Measurements from ENCODE around the gene SLC22A2.
A peak's percentile ranks its signal among the peaks of the same experiment; 100 is the strongest.

The SLC22A2 gene

GRCh38 chr6:160293844-160294243 is 35.2 kb upstream of the SLC22A2 start:
- no peak overlapping the region for H3K9ac ChIP-seq
- H3K4me3 ChIP-seq, result no peak overlapping the region
- H3K27ac ChIP-seq, result no peak overlapping the region
- H3K27me3 ChIP-seq, result no peaks in the 10 kb centered on the region
- H3K9me3 ChIP-seq, result no peaks in the 10 kb centered on the region
- H3K4me2 ChIP-seq, result peak overlapping the region; percentile 52
- H3K36me3 ChIP-seq, result no peaks in the 10 kb centered on the region
- no peaks in the 10 kb centered on the region for H4K20me1 ChIP-seq
- TF ChIP-seq Cebpa-rat (IDR thresholded peaks at IDR 0.05), result no peak
- H3K4me1 ChIP-seq, result peaks cover 34% of the 10 kb centered on the region

DNA sequence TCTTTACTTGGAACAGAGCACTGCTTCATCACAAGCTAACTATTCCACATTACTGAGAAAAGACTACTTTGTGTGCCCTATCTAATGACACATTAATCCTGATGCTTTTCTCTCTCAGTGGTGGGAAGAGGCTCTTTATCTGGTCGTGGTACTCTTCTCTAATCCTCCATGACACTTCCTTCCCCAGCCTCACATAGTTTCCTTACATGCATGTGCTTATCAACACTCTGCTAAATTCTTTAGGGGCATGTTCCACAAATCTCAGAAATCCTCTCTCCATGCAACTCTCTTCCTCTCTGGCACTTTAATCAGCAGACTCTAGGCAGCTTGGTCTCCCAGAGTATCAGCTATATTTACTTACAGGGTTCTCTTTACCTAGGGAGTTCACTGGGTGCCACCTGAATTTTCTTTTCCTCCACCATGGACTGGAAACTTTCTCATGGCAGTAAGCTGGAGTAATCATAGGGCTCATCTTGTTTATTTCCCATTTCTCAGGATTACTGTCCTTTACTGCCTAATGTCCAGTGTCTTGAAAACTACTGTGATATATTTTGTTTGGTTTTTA is 27.0 kb upstream of the SLC22A2 start:
- no peaks in the 10 kb centered on the region for H3K4me1 ChIP-seq
- H3K9me3 ChIP-seq, result no peaks in the 10 kb centered on the region
- no peaks in the 10 kb centered on the region for H4K20me1 ChIP-seq
- no peaks in the 10 kb centered on the region for H3K36me3 ChIP-seq
- H3K27ac ChIP-seq, result no peak overlapping the region
- H3K27me3 ChIP-seq, result no peaks in the 10 kb centered on the region
- H3K9ac ChIP-seq, result no peak overlapping the region
- H3K4me2 ChIP-seq, result no peak overlapping the region
- no peak overlapping the region for H3K4me3 ChIP-seq
- no peak for TF ChIP-seq Cebpa-rat (IDR thresholded peaks at IDR 0.05)

DNA sequence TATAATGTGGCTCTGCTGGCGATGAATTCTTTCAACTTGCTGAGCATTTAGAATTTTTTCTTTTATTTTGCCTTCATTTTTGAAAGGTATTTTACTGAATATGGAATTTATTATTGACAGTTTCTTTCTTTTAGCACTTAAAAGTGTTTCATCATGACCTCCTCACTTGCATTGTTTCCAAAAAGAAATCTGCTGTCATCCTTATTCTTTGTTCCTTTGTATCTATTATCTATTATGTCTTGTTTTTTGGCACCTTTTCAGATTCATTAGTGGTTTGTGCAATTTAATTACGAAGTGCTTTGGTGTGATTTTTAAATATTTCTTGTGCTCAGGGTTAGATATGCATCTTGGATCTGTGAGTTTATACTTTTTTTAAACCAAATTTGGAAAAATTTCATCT is 26.0 kb upstream of the SLC22A2 start:
- no peak for TF ChIP-seq Cebpa-rat (IDR thresholded peaks at IDR 0.05)

GRCh38 chr6:160282444-160282843 is 23.8 kb upstream of the SLC22A2 start:
- H3K4me2 ChIP-seq, result no peak overlapping the region
- no peaks in the 10 kb centered on the region for H4K20me1 ChIP-seq
- no peaks in the 10 kb centered on the region for H3K27me3 ChIP-seq
- no peak overlapping the region for H3K4me3 ChIP-seq
- no peaks in the 10 kb centered on the region for H3K36me3 ChIP-seq
- TF ChIP-seq Cebpa-rat (IDR thresholded peaks at IDR 0.05), result no peak
- no peaks in the 10 kb centered on the region for H3K4me1 ChIP-seq
- H3K9ac ChIP-seq, result no peak overlapping the region
- no peaks in the 10 kb centered on the region for H3K9me3 ChIP-seq
- no peak overlapping the region for H3K27ac ChIP-seq

More for the DNA sequence above, 26.0 kb upstream of the SLC22A2 start:
- H3K27ac ChIP-seq, result no peak overlapping the region
- no peak overlapping the region for H3K4me3 ChIP-seq
- no peak overlapping the region for H3K9ac ChIP-seq
- no peak overlapping the region for H3K4me2 ChIP-seq
- H3K36me3 ChIP-seq, result no peaks in the 10 kb centered on the region
- H3K9me3 ChIP-seq, result no peaks in the 10 kb centered on the region
- no peaks in the 10 kb centered on the region for H3K27me3 ChIP-seq
- no peaks in the 10 kb centered on the region for H4K20me1 ChIP-seq
- no peaks in the 10 kb centered on the region for H3K4me1 ChIP-seq

GRCh38 chr6:160279850-160280249 is 21.2 kb upstream of the SLC22A2 start:
- H3K4me3 ChIP-seq, result no peak overlapping the region
- no peaks in the 10 kb centered on the region for H3K9me3 ChIP-seq
- H4K20me1 ChIP-seq, result no peaks in the 10 kb centered on the region
- no peaks in the 10 kb centered on the region for H3K27me3 ChIP-seq
- no peaks in the 10 kb centered on the region for H3K36me3 ChIP-seq
- H3K9ac ChIP-seq, result no peak overlapping the region
- H3K4me1 ChIP-seq, result no peaks in the 10 kb centered on the region
- TF ChIP-seq Cebpa-rat (IDR thresholded peaks at IDR 0.05), result no peak
- no peak overlapping the region for H3K4me2 ChIP-seq
- H3K27ac ChIP-seq, result no peak overlapping the region

GRCh38 chr6:160278786-160279310 is 20.2 kb upstream of the SLC22A2 start:
- Histone ChIP-seq H3K9ac (no peak overlapping the region), H3K27ac (no peak overlapping the region), H3K27me3 (no peaks in the 10 kb centered on the region), H3K36me3 (no peaks in the 10 kb centered on the region), H4K20me1 (no peaks in the 10 kb centered on the region), H3K4me1 (no peaks in the 10 kb centered on the region), H3K4me2 (no peak overlapping the region), H3K4me3 (no peak overlapping the region), H3K9me3 (no peaks in the 10 kb centered on the region)
- TF ChIP-seq Cebpa-rat (IDR thresholded peaks at IDR 0.05), result no peak

DNA sequence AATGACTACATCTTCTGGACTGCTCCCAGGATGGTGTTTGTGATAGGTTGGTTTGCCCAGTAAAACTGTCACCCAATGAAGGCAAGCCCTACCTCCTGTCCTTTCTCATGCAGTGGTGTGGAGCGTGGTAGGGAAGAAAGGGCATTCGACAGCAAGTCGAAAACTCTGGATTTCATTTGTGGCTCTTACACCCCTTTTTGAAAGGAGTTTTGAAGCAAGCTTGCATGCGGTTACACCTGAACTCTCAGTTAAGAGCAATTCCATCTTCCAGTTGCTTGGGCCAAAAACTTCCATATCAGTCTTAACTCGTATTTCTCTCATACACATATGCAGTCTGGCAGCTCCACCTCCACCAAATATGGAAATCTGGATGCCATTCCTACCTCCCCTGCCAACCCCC is 19.7 kb upstream of the SLC22A2 start:
- Histone ChIP-seq H3K9me3 (no peaks in the 10 kb centered on the region), H3K9ac (no peak overlapping the region)
- no peak for TF ChIP-seq Cebpa-rat (IDR thresholded peaks at IDR 0.05)

GRCh38 chr6:160277546-160277945 is 18.9 kb upstream of the SLC22A2 start:
- Histone ChIP-seq H4K20me1 (no peaks in the 10 kb centered on the region), H3K36me3 (no peaks in the 10 kb centered on the region), H3K4me3 (no peak overlapping the region), H3K9ac (no peak overlapping the region), H3K27me3 (no peaks in the 10 kb centered on the region), H3K27ac (no peak overlapping the region), H3K4me2 (no peak overlapping the region), H3K9me3 (no peaks in the 10 kb centered on the region), H3K4me1 (no peaks in the 10 kb centered on the region)
- TF ChIP-seq Cebpa-rat (IDR thresholded peaks at IDR 0.05), result no peak

More for the DNA sequence above, 19.7 kb upstream of the SLC22A2 start:
- no peaks in the 10 kb centered on the region for H4K20me1 ChIP-seq
- H3K4me1 ChIP-seq, result no peaks in the 10 kb centered on the region
- H3K27ac ChIP-seq, result no peak overlapping the region
- H3K36me3 ChIP-seq, result no peaks in the 10 kb centered on the region
- no peak overlapping the region for H3K4me2 ChIP-seq
- no peaks in the 10 kb centered on the region for H3K27me3 ChIP-seq
- no peak overlapping the region for H3K4me3 ChIP-seq

DNA sequence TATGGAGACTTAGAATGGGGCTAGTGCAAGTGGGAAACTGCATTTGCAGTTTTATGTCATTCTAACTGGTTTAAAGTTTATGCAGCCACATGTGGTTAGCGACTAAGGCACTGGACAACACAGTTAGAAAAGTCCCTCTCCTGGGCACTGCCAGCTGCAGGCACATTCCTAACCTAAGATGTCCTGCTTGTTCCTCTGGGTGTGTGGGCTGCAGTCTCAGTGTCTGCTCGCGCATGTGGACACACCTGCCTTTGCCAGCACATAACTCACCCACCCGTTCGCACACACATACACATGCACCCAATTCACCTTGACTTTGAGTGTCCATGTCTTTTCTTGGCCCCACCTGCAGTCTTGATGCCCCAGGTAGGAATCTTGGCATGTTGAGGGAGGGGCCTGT is 18.5 kb upstream of the SLC22A2 start:
- H3K4me1 ChIP-seq, result no peaks in the 10 kb centered on the region
- no peaks in the 10 kb centered on the region for H3K9me3 ChIP-seq
- H3K27me3 ChIP-seq, result no peaks in the 10 kb centered on the region
- no peak overlapping the region for H3K4me3 ChIP-seq
- H3K9ac ChIP-seq, result no peak overlapping the region
- no peak overlapping the region for H3K27ac ChIP-seq
- H4K20me1 ChIP-seq, result no peaks in the 10 kb centered on the region
- no peak for TF ChIP-seq Cebpa-rat (IDR thresholded peaks at IDR 0.05)
- no peaks in the 10 kb centered on the region for H3K36me3 ChIP-seq
- no peak overlapping the region for H3K4me2 ChIP-seq

GRCh38 chr6:160276126-160276525 is 17.5 kb upstream of the SLC22A2 start:
- no peak for TF ChIP-seq Cebpa-rat (IDR thresholded peaks at IDR 0.05)
- H3K4me3 ChIP-seq, result no peak overlapping the region
- H3K4me1 ChIP-seq, result no peaks in the 10 kb centered on the region
- no peak overlapping the region for H3K27ac ChIP-seq
- no peaks in the 10 kb centered on the region for H3K36me3 ChIP-seq
- no peaks in the 10 kb centered on the region for H3K27me3 ChIP-seq
- H3K4me2 ChIP-seq, result no peak overlapping the region
- H3K9me3 ChIP-seq, result no peaks in the 10 kb centered on the region
- no peaks in the 10 kb centered on the region for H4K20me1 ChIP-seq
- H3K9ac ChIP-seq, result no peak overlapping the region

GRCh38 chr6:160275511-160276003 is 16.9 kb upstream of the SLC22A2 start:
- no peaks in the 10 kb centered on the region for H3K4me1 ChIP-seq
- H3K27me3 ChIP-seq, result no peaks in the 10 kb centered on the region
- H3K9me3 ChIP-seq, result no peaks in the 10 kb centered on the region
- no peak overlapping the region for H3K9ac ChIP-seq
- no peak overlapping the region for H3K4me2 ChIP-seq
- H4K20me1 ChIP-seq, result no peaks in the 10 kb centered on the region
- no peaks in the 10 kb centered on the region for H3K36me3 ChIP-seq
- no peak overlapping the region for H3K27ac ChIP-seq
- no peak for TF ChIP-seq Cebpa-rat (IDR thresholded peaks at IDR 0.05)
- H3K4me3 ChIP-seq, result no peak overlapping the region

Data from BLaER1 (cell line).